OCI-LY3 (cell line): ENCODE results near the gene FANCE.

Source experiments
- EZH2phosphoT487 ChIP-seq: fragments of 200-600 bp; shearing (Covaris generic); IDR thresholded peaks from 2 replicates; pipeline ENCODE4 v1.6.1; 2018; ENCODE audit warnings: antibody characterized with exemption, mixed run types, low read depth
- TF ChIP-seq, protein P1 (sequence below): fragments of 200-600, 300-600 bp; sonication (generic); IDR thresholded peaks from 2 replicates; pipeline ENCODE4 v1.5.1; 2014; ENCODE audit warnings: antibody characterized with exemption, low read length, low read depth

DNA sequence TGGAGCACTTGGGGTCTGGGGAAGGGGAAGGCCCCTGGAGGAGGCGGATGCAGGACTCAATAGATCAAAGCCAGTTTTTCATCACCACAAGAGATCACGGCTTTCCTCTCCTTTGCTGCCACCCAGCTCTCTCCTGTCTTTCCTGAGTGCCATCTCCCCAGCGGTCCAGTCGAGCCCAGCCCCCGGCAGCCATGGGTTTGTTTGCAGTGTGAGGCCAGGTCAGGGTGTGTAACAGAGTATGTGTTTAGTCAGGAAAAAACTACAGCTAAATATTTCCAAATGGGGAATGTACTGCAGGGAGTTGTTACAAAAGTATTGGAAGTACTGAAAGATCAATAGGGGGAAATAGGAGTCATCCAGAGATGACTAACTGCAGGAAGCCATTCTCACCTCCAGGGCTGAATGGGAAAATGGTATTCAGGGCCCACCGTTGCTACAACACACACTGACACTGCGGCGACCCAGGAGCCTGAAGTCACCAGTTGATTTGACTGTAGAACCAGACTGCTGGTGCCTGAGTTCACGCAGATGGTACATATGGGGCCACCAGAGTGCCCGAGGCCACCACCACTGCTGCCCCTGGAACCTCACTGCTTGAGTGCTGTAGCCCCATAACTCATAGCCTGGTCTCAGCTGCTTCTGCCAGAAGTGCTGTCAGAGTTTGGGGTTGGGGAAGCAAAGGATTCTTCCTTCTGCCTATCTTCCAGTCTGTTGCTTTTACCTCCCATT is 23.6 kb upstream of the FANCE start:
- TF ChIP-seq, protein P1, sequence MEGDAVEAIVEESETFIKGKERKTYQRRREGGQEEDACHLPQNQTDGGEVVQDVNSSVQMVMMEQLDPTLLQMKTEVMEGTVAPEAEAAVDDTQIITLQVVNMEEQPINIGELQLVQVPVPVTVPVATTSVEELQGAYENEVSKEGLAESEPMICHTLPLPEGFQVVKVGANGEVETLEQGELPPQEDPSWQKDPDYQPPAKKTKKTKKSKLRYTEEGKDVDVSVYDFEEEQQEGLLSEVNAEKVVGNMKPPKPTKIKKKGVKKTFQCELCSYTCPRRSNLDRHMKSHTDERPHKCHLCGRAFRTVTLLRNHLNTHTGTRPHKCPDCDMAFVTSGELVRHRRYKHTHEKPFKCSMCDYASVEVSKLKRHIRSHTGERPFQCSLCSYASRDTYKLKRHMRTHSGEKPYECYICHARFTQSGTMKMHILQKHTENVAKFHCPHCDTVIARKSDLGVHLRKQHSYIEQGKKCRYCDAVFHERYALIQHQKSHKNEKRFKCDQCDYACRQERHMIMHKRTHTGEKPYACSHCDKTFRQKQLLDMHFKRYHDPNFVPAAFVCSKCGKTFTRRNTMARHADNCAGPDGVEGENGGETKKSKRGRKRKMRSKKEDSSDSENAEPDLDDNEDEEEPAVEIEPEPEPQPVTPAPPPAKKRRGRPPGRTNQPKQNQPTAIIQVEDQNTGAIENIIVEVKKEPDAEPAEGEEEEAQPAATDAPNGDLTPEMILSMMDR, result no peak
- no peak for TF ChIP-seq EZH2phosphoT487
